CD4-positive, alpha-beta T cell treated with Interleukin-15 for 1 hour (primary cell): Measurements from ENCODE around the gene FLNA.
"Not testable (repeated sequence)": the region's sequence is repeated elsewhere in the genome, so short reads cannot be mapped to it uniquely, and the experiment has no call there.

Experiments used
- DNase-seq: peaks from one replicate; pipeline ENCODE4 v3.0.0-alpha.2; 2020

The FLNA gene

DNA sequence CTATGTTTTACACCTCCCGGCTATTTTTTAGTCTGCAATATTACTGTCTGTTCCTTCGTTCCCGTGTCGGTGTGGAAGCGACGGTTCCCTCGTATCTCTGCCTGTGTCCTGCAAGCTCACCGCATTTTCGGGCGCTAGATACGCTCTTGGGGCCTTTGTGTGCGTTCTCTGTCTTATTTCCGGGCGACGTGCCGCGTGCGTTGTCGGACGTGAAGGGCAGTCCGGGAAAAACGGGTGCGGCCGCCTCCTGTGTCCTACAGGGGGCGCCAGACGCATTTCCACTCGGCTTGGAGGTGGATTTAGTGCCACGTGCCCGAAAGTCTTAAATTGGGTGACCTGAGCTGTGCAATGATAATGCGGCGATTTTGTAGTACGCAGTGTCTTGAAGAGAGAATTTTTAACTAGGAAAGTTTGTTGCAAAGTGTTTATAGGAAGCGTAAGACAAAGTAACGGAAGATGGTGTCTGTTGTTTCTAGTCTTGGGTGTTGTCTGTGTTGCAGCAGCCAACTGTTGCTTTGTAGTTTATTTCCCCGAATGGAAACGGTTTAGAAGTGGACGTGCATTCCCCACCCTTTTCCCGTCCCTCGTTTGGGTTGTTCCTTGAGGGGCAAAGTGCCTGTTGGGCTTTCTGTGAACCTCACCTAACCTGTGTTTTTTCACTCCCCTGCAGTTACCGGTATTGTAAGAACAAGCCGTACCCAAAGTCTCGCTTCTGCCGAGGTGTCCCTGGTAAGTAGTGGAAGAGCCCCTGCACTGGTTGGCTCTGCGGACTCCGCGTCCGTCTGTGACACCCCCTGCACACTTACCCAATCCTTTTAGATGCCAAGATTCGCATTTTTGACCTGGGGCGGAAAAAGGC, 24.5 kb upstream of the FLNA start:
- peak; percentile 86 for DNase-seq

- peak; percentile 97 for DNase-seq
These were observed 23.6 kb upstream of the FLNA start, which contains the start of gene RPL10 for GRCh38 chrX:154397888-154398667. Gene RPL10 (plus strand): TSS chrX:154398377. CDS start chrX:154398520, 143 bp downstream.

- peak; percentile 74 for DNase-seq
These were observed 22.8 kb upstream of the FLNA start for GRCh38 chrX:154396973-154397887.

DNA sequence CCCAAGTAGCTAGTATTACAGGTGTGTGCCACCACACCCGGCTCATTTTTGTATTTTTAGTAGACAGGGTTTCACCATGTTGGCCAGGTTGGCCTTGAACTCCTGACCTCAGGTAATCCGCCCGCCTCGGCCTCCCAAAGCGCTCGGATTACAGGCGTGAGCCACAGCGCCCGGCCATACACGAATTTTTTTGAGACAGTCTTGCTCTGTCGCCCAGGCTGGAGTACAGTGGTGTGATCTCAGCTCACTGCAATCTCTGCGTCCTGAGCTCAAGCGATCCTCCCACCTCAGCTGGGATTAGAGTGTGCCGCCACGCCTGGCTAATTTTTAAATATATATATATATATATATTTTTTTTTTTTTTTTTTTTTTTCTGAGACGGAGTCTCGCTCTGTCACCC, 21.9 kb upstream of the FLNA start:
- not testable (repeated sequence) for DNase-seq

DNA sequence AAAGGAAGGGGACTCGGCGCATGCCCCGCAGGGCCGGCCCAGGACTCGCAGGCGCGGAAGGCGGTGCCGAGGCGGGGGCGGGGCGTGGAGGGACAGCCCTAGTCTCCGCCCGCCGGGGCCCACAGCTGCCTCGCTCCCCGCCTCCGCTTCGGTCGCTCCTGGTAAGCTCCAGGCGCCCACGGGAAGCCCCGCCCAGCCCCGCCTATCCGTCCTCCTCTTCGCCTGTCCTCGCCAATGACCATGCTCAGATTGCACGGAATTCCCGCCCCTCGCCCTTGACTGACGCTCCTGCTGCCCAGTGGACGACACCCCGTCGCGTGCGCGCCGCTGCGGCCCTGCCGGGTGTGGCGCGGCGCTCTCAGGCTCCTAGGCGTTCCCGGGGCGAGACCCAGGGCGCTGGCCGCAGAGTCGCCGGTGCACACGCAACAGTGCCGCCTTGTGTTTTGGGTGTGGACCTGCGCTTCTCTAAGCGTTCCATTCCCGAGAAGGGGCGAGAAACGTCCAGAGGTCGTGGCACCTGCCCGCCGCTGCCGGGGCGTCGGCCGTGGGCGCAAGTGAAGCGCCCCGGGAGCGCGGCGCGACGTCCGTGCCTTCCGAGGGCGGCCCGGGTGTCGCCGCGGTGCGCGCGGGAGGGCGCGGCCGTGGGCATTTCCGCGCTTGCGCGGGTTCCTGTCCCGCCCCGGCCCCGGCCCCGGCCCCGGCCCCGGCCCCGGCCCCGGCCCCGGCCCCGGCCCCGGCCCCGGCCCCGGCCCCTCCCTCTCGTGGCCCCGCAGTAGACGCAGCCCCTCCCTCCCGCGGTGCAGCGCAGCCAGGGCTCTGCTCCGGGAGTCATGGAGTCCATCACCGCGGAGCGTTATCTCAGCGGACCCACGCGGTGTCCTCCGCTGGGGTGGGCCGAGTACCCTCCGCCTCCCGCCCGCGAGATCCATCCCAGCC, 15.6 kb upstream of the FLNA start:
- peak; percentile 43 for DNase-seq

- DNase-seq: not testable (repeated sequence)
These were observed 14.2 kb upstream of the FLNA start for GRCh38 chrX:154388649-154389048.

DNA sequence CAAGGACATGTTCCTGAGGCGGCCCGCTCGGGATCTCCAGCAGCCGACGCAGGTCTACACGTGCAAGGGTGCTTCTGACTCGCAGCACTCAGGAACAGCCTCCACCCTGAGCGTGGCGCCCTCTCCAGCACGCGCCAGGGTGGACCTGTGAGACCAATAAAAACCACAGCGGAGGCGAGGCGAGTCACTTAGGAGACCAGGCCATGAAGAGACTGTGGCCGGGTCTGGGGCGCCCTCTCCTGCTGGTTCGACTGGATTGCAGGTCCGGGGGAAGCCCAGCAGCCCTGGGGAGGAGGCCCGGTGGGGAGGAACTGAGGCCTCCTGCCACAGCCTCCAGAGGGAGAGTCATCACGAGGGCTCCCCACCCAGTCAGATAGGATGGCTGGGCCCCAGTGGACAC, 13.7 kb upstream of the FLNA start:
- not testable (repeated sequence) for DNase-seq

DNA sequence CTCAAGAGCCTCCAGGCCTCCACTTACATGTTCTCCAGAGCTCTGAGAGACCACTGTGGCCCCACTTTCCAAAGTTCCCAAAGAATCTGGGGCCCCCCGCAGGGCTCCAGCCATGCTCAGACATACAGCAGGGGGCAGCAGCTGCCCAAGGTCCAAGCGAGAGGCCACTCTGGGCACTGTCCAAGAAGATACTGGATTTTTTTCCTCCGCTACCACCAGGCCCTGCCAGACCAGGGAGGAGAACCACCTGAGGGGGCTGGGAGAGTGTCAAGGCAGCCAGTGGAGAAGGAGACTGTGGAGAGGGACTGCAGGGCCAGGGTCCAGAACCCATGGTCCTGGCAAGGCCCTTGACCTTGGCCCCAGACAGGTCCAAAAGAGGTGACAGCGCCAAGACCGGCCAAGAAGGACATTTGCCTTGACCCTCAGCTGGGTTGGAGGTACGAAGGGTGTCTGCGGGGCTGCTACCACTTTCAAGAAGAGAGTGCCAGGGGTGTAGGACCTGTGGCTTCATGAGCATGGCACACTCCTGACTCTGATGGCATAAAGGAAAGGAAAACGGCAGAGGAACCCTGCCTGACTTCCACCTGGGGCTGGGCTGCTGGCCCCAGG, 10.0 kb upstream of the FLNA start:
- no peak for DNase-seq

DNA sequence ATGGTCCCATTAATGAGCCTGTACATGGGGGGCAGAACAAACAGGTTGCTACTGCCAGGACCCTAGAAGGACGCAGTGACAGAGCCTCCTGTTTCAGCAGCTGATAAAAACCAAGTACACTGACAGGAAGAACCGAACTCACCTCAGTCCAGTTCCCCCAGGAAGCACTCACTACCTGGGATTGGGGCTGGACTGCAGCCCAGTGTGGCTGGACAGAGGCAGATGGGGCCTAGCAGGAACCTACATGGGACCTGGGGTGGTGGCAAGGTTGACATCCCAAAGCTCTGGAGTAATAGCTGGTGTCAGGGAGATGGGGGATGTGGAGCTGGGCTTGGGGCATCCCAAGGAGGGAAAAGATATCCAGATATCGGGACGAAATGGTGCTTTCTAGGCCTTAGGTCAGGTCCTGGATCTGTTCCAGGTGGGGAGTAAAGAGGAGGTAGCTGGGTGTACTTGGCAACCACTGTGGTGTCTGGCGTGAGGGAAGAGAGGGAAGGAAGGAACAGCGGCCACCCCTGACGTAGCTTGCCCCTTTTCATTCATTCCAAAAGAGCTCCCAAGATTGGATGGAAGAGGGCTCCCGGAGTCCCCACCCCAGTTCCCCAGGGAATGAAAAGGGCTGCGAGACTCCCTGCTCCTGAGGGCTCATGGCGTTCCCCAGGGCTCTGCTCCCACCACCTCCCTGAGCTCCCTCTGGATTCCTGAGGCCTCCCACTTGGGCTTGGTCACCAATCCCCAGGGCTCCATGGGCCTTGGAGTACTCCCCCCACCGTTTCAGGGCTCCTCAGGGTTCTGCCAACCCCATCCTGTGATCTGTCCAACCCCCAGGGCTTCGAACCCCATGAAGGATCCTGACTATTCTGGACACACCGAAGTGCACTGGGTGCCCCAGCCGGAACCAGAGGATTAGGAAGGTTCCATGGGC, 9.2 kb upstream of the FLNA start:
- DNase-seq: no peak

- no peak for DNase-seq
These were observed 8.1 kb upstream of the FLNA start for GRCh38 chrX:154382483-154383069.

DNA sequence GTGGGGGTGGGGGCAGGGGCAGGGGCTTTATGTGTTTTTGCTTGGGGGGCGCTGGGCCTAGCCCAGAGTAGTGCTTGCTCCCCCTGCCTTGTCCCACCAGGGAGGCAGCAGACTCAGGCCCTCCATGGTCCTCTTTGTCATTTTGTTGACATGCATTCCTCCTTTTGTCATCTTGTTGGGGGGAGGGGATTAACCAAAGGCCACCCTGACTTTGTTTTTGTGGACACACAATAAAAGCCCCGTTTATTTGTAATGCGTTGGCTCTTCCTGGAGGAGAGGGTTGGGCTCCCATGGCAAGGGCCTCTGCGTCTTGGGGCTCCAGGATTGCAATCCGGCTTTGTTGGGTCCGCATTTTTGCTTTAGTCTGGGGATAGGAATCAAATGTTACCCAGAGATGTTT, 6.8 kb upstream of the FLNA start:
- no peak for DNase-seq

DNA sequence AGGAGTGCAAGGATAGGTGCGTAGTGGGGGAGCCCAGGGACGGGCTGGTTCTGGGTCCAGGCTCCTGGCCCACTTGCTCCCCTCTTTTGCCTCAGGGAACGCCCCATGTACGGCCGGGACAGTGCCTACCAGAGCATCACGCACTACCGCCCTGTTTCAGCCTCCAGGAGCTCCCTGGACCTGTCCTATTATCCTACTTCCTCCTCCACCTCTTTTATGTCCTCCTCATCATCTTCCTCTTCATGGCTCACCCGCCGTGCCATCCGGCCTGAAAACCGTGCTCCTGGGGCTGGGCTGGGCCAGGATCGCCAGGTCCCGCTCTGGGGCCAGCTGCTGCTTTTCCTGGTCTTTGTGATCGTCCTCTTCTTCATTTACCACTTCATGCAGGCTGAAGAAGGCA, 6.4 kb upstream of the FLNA start:
- no peak for DNase-seq

- no peak for DNase-seq
These were observed 5.7 kb upstream of the FLNA start for GRCh38 chrX:154380153-154380552.

GRCh38 chrX:154379569-154379951, 5.1 kb upstream of the FLNA start:
- no peak for DNase-seq

DNA sequence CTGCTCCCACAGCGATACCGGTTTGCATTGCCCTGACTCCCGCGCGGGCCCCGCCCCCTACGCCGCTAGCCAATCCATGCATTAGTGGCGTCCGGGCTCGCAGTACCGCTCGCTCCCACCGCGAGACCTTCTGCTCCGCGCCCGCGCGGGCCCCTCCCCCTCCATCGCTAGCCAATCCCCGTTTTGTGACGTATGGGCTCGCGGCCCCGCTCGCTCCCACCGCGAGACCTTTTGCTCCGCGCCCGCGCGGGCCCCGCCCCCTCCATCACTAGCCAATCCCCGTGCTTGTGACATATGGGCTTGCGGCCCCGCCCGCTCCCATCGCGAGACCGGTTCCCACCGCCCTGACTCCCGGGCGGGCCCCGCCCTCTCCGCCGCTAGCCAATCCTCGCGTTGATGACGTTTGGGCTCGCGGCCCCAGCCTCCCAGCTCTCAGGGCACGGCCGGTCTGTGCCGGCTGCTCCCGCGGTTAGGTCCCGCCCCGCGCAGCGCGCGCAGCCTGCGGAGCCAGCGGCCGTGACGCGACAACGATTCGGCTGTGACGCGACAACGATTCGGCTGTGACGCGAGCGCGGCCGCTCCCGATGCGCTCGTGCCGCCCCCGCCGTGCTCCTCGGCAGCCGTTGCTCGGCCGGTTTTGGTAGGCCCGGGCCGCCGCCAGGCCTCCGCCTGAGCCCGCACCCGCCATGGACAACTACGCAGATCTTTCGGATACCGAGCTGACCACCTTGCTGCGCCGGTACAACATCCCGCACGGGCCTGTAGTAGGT, 4.5 kb upstream of the FLNA start, which contains the start of gene EMD:
Gene EMD (plus strand): TSS at position 497 of the 770 bp plus-strand sequence. CDS start 190 bp downstream, at position 687.
- DNase-seq: peak; percentile 99

DNA sequence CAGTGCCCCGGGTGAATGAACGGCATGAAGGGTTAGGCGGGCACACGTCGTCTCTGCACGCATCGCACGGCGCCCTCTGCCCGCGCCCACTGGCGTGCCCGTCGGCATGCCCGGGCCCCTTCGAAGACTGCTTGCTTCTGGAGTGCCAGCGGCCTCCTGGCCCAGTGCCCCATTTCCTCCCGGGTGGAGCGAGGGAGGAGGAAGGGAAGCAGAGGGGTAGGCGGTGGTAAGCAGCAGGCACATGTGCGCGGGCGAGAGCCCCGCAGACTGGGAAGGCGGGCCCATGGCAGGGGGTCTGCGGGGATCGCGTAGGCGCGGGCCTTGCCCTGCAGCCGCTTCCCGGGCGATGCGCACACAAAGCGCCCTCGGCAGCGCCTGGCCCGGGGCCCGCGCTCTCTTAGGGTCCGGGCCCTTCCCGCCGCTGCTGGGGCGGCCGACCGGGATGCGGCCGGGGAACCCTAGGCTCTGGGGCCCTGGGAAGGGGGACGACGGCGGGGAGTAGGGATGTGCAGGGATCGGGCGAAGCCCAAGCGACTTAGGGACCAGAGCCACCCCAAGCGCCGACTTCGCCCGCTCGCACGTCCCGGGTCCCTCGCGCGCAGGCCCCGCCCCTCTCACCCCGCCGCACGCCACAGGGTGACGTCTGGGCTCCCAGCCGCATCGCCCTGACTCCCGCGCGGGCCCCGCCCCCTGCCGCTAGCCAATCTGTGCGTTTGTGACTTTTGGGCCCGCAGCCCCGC, 3.8 kb upstream of the FLNA start:
- DNase-seq: peak; percentile 40

DNA sequence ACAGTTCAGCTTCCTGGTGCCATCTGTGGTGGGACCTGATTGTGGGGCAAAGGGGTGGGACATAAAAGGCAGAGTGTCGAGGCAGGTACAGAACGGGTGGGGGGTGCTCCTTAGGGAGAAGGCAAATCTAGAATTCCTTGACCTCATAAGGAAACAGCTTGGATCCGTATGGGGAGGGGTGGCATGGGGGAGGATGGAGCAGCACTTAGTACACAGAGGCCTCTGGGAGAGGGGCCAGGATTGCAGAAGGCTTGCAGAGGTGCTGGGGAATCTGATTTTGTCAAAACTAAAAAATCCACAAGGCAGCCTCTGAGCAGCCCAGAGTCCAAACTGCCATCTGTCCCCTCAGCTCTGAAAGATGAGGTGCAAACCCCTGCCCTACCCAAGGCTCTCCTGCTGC, 2.3 kb upstream of the FLNA start:
- DNase-seq: no peak

GRCh38 chrX:154375156-154375504, 696 bp upstream of the FLNA start:
- DNase-seq: no peak
